ENCODE data around the gene ITGAD. TPM values are rescaled to one million over a fixed set of nuclear protein-coding genes. Genes with fewer than 3 reads are reported as not detected.

The ITGAD gene
- total RNA-seq, 1 experiment from 2014 or later, result not detected

DNA sequence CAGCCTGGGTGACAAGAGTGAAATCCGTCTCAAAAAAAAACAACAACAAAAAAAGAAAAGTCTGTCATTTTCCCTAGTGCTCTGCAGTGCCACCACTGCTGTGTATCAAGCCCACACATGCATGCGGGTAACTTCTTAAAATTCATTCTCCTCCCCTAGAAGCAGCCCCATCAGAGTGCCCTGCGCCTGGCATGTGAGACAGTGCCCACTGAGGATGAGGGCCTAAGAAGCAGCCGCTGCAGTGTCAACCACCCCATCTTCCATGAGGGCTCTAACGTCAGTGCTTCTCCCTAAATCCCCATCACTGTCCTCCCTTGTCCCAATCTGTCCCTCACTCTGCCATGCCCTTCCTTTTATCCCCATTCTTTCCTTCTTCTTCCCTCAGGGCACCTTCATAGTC is 24.8 kb downstream of the ITGAD start:
- Histone ChIP-seq H2AFZ (ENCODE audit: low read length) (no peak overlapping the region), H3K9ac (ENCODE audit: low read length) (no peak overlapping the region), H3K27me3 (ENCODE audit: low read length) (no peaks in the 10 kb centered on the region; the same call in 1 of the 2 replicates), H3K9me2 (replicated peaks; ENCODE audit: low read length) (no peaks in the 10 kb centered on the region), H3K4me2 (ENCODE audit: low read length) (no peak overlapping the region), H3K4me1 (ENCODE audit: insufficient read depth, low read length) (no peaks in the 10 kb centered on the region), H3K79me2 (ENCODE audit: low read length) (no peaks in the 10 kb centered on the region), H4K20me1 (ENCODE audit: low read length) (no peaks in the 10 kb centered on the region), H3K36me3 (ENCODE audit: low read depth, low read length) (no peaks in the 10 kb centered on the region), H3K9me3 (ENCODE audit: low read length) (no peaks in the 10 kb centered on the region), H3K27ac (ENCODE audit: low read length) (no peak overlapping the region), H3K4me3 (ENCODE audit: low read length) (no peak overlapping the region), H3F3A (ENCODE audit: low read length, unreplicated experiment) (no peaks in the 10 kb centered on the region)
- ATAC-seq (no peak), DNase-seq (no peak)
- BruUV-seq (replicated peaks), result no TSS peak
- ChIA-PET POLR2A (ENCODE audit: unreplicated experiment) (no interaction called here), CTCF (no interaction called here)
- TF ChIP-seq EZH2 (IDR thresholded peaks at IDR 0.05; ENCODE audit: low read length, unreplicated experiment) (no peak), EZH2phosphoT487 (IDR thresholded peaks at IDR 0.05; ENCODE audit: borderline replicate concordance, low read length) (no peak), CTCF (conservative IDR thresholded peaks at IDR 0.05; ENCODE audit: low read depth, low read length) (no peak)
- intact Hi-C loops (cut with micrococcal nuclease), result no loop called here

GRCh38 chr16:31420037-31420436 is 26.9 kb downstream of the ITGAD start:
- intact Hi-C loops (cut with micrococcal nuclease), result no loop called here
- no peaks in the 10 kb centered on the region for H4K20me1 ChIP-seq (ENCODE audit: low read length)
- no peaks in the 10 kb centered on the region for H3K36me3 ChIP-seq (ENCODE audit: low read depth, low read length)
- no peak overlapping the region for H3K4me3 ChIP-seq (ENCODE audit: low read length)
- H3K9ac ChIP-seq (ENCODE audit: low read length), result no peak overlapping the region
- no peak overlapping the region for H3K4me2 ChIP-seq (ENCODE audit: low read length)
- no peaks in the 10 kb centered on the region for H3F3A ChIP-seq (ENCODE audit: low read length, unreplicated experiment)
- H2AFZ ChIP-seq (ENCODE audit: low read length), result no peak overlapping the region
- DNase-seq (no peak), ATAC-seq (no peak)
- H3K9me3 ChIP-seq (ENCODE audit: low read length), result no peaks in the 10 kb centered on the region
- no peak overlapping the region for H3K27ac ChIP-seq (ENCODE audit: low read length)
- TF ChIP-seq CTCF (conservative IDR thresholded peaks at IDR 0.05; ENCODE audit: low read depth, low read length) (no peak), EZH2 (IDR thresholded peaks at IDR 0.05; ENCODE audit: low read length, unreplicated experiment) (no peak), EZH2phosphoT487 (IDR thresholded peaks at IDR 0.05; ENCODE audit: borderline replicate concordance, low read length) (no peak)
- ChIA-PET CTCF (no interaction called here), POLR2A (ENCODE audit: unreplicated experiment) (no interaction called here)
- H3K9me2 ChIP-seq (replicated peaks; ENCODE audit: low read length), result no peaks in the 10 kb centered on the region
- no peaks in the 10 kb centered on the region; the same call in 1 of the 2 replicates for H3K27me3 ChIP-seq (ENCODE audit: low read length)
- H3K79me2 ChIP-seq (ENCODE audit: low read length), result no peaks in the 10 kb centered on the region
- H3K4me1 ChIP-seq (ENCODE audit: insufficient read depth, low read length), result no peaks in the 10 kb centered on the region
- BruUV-seq (replicated peaks), result no TSS peak

- Histone ChIP-seq H3F3A (ENCODE audit: low read length, unreplicated experiment) (no peaks in the 10 kb centered on the region), H3K27ac (ENCODE audit: low read length) (no peak overlapping the region), H2AFZ (ENCODE audit: low read length) (no peak overlapping the region), H3K4me1 (ENCODE audit: insufficient read depth, low read length) (no peaks in the 10 kb centered on the region), H3K4me2 (ENCODE audit: low read length) (no peak overlapping the region), H4K20me1 (ENCODE audit: low read length) (no peaks in the 10 kb centered on the region), H3K79me2 (ENCODE audit: low read length) (no peaks in the 10 kb centered on the region), H3K9me3 (ENCODE audit: low read length) (no peaks in the 10 kb centered on the region), H3K27me3 (ENCODE audit: low read length) (no peaks in the 10 kb centered on the region), H3K9ac (ENCODE audit: low read length) (no peak overlapping the region), H3K4me3 (ENCODE audit: low read length) (no peak overlapping the region), H3K36me3 (ENCODE audit: low read depth, low read length) (no peaks in the 10 kb centered on the region), H3K9me2 (replicated peaks; ENCODE audit: low read length) (no peaks in the 10 kb centered on the region)
- POLR2A ChIA-PET (ENCODE audit: unreplicated experiment), result no interaction called here
- TF ChIP-seq EZH2 (IDR thresholded peaks at IDR 0.05; ENCODE audit: low read length, unreplicated experiment), result no peak
- TF ChIP-seq EZH2phosphoT487 (IDR thresholded peaks at IDR 0.05; ENCODE audit: borderline replicate concordance, low read length), result no peak
- no peak for TF ChIP-seq CTCF (conservative IDR thresholded peaks at IDR 0.05; ENCODE audit: low read depth, low read length)
- intact Hi-C loops (cut with micrococcal nuclease), result no loop called here
- CTCF ChIA-PET, result no interaction called here
- no peak for ATAC-seq
- BruUV-seq (replicated peaks), result no TSS peak
- no peak for DNase-seq
These were observed 28.5 kb downstream of the ITGAD start for GRCh38 chr16:31421587-31421986.

Measured in PC-3 (cell line).